ENCODE results near the gene PLA2G4D. TPM values are rescaled to one million over a fixed set of nuclear protein-coding genes. Genes with fewer than 3 reads are reported as not detected.

PLA2G4D gene
- polyA plus RNA-seq, 2 of the 4 experiments (the other 2 are of a cell fraction): not detected

DNA sequence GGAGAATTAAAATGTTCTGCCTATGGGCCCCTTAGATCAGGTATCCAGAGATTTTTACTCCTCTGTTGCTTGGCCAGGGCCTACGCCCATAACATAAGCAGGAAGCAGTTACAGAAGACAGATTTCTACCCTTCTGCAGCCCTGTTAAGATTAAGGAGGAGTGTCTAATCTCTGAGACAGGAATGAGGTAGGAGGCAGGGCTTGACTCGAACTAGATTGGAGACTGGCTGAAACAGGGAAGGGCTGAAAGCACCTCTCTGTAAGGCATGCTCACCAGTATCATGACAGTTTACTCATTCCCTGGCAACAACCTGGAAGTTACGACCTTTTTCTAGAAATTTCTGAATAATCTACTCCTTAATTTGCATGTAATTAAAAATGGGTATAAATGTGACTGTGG, 16.7 kb downstream of the PLA2G4D start (continued):
- TF ChIP-seq NFE2L2 (conservative IDR thresholded peaks at IDR 0.05; ENCODE audit: low read length) (no peak), RAD21 (conservative IDR thresholded peaks at IDR 0.05 in 1 of 2, IDR thresholded peaks at IDR 0.05 in 1 of 2) (no peak), JUNB (IDR thresholded peaks at IDR 0.05) (no peak), BHLHE40 (IDR thresholded peaks at IDR 0.05; ENCODE audit: low read depth, low read length) (no peak)
- TF ChIP-seq, protein P1, sequence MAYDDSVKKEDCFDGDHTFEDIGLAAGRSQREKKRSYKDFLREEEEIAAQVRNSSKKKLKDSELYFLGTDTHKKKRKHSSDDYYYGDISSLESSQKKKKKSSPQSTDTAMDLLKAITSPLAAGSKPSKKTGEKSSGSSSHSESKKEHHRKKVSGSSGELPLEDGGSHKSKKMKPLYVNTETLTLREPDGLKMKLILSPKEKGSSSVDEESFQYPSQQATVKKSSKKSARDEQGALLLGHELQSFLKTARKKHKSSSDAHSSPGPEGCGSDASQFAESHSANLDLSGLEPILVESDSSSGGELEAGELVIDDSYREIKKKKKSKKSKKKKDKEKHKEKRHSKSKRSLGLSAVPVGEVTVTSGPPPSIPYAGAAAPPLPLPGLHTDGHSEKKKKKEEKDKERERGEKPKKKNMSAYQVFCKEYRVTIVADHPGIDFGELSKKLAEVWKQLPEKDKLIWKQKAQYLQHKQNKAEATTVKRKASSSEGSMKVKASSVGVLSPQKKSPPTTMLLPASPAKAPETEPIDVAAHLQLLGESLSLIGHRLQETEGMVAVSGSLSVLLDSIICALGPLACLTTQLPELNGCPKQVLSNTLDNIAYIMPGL (CRISPR knock-in tag; IDR thresholded peaks at IDR 0.05; ENCODE audit: borderline replicate concordance): no peak

DNA sequence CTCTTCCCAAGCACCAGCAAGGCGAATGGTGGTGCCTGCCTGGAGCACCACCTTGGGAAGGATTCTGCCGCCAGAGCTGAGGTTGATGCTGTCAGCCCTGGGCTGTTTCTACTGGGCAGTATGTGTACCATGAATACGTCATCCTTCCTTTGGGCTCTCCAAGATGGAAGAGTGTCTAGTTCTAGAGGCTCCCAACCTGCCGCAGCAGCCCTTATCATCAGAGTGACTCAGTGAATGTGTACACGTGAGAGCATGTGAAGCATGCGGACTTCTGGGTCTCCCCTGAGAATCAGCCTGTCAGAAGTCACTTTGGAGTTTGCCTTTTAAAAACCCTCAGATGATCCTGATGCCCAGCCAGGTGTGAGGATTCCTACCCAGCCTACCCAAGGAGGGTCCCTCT, 20.9 kb downstream of the PLA2G4D start:
- no peak overlapping the region for H3K4me2 ChIP-seq
- TF ChIP-seq HOXB5 (CRISPR knock-in tag; IDR thresholded peaks at IDR 0.05): no peak
- TF ChIP-seq, protein P2, sequence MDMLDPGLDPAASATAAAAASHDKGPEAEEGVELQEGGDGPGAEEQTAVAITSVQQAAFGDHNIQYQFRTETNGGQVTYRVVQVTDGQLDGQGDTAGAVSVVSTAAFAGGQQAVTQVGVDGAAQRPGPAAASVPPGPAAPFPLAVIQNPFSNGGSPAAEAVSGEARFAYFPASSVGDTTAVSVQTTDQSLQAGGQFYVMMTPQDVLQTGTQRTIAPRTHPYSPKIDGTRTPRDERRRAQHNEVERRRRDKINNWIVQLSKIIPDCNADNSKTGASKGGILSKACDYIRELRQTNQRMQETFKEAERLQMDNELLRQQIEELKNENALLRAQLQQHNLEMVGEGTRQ (IDR thresholded peaks at IDR 0.05): no peak
- TF ChIP-seq BHLHE40 (IDR thresholded peaks at IDR 0.05; ENCODE audit: low read depth, low read length): no peak
- no peak for TF ChIP-seq HEYL (CRISPR knock-in tag; IDR thresholded peaks at IDR 0.05)
- TF ChIP-seq, protein P3, sequence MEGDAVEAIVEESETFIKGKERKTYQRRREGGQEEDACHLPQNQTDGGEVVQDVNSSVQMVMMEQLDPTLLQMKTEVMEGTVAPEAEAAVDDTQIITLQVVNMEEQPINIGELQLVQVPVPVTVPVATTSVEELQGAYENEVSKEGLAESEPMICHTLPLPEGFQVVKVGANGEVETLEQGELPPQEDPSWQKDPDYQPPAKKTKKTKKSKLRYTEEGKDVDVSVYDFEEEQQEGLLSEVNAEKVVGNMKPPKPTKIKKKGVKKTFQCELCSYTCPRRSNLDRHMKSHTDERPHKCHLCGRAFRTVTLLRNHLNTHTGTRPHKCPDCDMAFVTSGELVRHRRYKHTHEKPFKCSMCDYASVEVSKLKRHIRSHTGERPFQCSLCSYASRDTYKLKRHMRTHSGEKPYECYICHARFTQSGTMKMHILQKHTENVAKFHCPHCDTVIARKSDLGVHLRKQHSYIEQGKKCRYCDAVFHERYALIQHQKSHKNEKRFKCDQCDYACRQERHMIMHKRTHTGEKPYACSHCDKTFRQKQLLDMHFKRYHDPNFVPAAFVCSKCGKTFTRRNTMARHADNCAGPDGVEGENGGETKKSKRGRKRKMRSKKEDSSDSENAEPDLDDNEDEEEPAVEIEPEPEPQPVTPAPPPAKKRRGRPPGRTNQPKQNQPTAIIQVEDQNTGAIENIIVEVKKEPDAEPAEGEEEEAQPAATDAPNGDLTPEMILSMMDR (IDR thresholded peaks at IDR 0.05): no peak
- TF ChIP-seq RARB (CRISPR knock-in tag; IDR thresholded peaks at IDR 0.05): no peak
- TF ChIP-seq, protein P4, sequence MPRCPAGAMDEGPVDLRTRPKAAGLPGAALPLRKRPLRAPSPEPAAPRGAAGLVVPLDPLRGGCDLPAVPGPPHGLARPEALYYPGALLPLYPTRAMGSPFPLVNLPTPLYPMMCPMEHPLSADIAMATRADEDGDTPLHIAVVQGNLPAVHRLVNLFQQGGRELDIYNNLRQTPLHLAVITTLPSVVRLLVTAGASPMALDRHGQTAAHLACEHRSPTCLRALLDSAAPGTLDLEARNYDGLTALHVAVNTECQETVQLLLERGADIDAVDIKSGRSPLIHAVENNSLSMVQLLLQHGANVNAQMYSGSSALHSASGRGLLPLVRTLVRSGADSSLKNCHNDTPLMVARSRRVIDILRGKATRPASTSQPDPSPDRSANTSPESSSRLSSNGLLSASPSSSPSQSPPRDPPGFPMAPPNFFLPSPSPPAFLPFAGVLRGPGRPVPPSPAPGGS (IDR thresholded peaks at IDR 0.05): no peak
- TF ChIP-seq CBX8 (IDR thresholded peaks at IDR 0.05): no peak
- TF ChIP-seq GATA3 (IDR thresholded peaks at IDR 0.05; ENCODE audit: borderline replicate concordance): no peak
- no peak for TF ChIP-seq EHMT2 (IDR thresholded peaks at IDR 0.05; ENCODE audit: low read depth)
- no peak overlapping the region for H3K27ac ChIP-seq
- FAIRE-seq (no peak), ATAC-seq (no peak), DNase-seq (ENCODE audit: low read depth in 1 of 2, low spot score in 1 of 2) (no peak)
- no peaks in the 10 kb centered on the region for H3K9me3 ChIP-seq
- no peak overlapping the region for H3K4me3 ChIP-seq
- 75% methylated on average over 4 of the region's 6 CpGs for WGBS (ENCODE audit: missing lambda C conversion rate)
- no peaks in the 10 kb centered on the region for H3K4me1 ChIP-seq
- ChIA-PET POLR2A (no interaction called here), CTCF (interaction anchor here (1.6 to 6.0 kb wide), 3 partner anchors 11 to 169 kb away, joined by 4 to 67 read pairs (median 6); no protein-coding TSS in a partner anchor)

DNA sequence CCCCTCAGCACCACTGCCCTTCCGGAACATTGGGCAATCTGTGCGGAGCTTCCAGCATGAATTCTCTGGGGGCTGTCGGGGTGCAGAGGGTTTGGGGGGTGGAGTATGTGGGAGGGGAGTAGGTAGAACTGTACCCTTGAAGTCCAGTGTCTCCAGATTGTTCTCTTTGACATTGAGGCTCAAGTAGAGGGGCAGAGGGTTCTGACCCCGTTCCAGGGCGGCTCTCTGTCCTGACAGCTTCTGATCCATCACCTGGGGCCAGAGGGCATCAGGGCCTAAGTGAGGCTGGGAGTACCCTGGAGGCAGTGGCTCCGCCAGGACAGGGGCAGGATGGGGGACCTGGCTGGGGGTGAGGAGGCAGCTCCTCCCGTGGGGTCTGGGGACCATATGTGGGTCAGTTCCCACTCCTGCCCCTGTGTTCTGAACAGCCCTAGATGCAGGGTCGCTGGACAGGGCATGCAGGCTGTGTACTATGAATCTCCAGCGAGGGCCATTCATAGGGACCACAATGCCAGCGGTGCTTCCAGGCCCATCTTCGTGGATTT, 22.1 kb downstream of the PLA2G4D start:
- 42% methylated on average over 5 of the region's 11 CpGs for WGBS (ENCODE audit: missing lambda C conversion rate)
- Histone ChIP-seq H3K4me3 (no peak overlapping the region), H3K27ac (no peak overlapping the region), H3K9me3 (no peaks in the 10 kb centered on the region; the same call in 2 of the 3 replicates), H3K4me2 (no peak overlapping the region), H3K4me1 (no peaks in the 10 kb centered on the region)
- ChIA-PET CTCF (interaction anchor here (1.0 to 6.0 kb wide), 5 partner anchors 8 to 168 kb away, joined by 4 to 67 read pairs (median 5); no protein-coding TSS in a partner anchor), POLR2A (no interaction called here)
- DNase-seq (ENCODE audit: low read depth in 1 of 2, low spot score in 1 of 2) (no peak), FAIRE-seq (no peak), ATAC-seq (no peak)
- TF ChIP-seq ZNF302 (CRISPR knock-in tag; IDR thresholded peaks at IDR 0.05): no peak
- TF ChIP-seq ZSCAN20 (CRISPR knock-in tag; IDR thresholded peaks at IDR 0.05): no peak
- no peak for TF ChIP-seq HEYL (CRISPR knock-in tag; IDR thresholded peaks at IDR 0.05)

Measured in A549 (cell line).